K562 (cell line): ENCODE data around the gene PCGF6. TPM values are rescaled to one million over a fixed set of nuclear protein-coding genes. Genes with fewer than 3 reads are reported as not detected.

Source experiments
- ATAC-seq: fragments of 200-7000 bp; cut with Tn5 transposase; 3 replicates; pipeline ENCODE4 v1.9.1; 2020; ENCODE audit warnings: moderate library complexity
- BruUV-seq: library from RNA; stranded (reverse); fragments of 400-500 nt; replicated peaks from 2 replicates; lab custom pipeline; 2021; lab: Mats Ljungman, UMichigan
- CTCF ChIA-PET: fragments of 300-600 bp; formaldehyde crosslinking; extraction: SDS; loops from one replicate; lab custom pipeline; 2021; ENCODE audit warnings: low intra/inter-chr PET ratio; lab: Yijun Ruan, JAX
- POLR2A ChIA-PET: fragments of 300-600, 350-650 bp; sonication (Branson Sonifier 250); formaldehyde crosslinking; extraction: SDS; loops from one replicate; lab custom pipeline; 2021; ENCODE audit warnings: antibody characterized with exemption, inconsistent platforms; lab: Yijun Ruan, JAX
- DNase-seq, 4 experiments: peaks; one replicate each; pipeline versions ENCODE4 v3.0.0 to v3.0.0-alpha.2; 2011 to 2018; ENCODE audit warnings: low spot score in 3 of 4, mixed read lengths in 3 of 4; ENCODE audit errors: extremely low read depth in 1 of 4
- FAIRE-seq: peaks from 2 replicates; lab custom pipeline; 2011; peaks lifted over from hg19 to GRCh38; lab: Jason Lieb, UNC
- H2AFZ ChIP-seq: 2 replicates; pipeline ENCODE4 v1.6.0; 2011; ENCODE audit warnings: low read depth, low read length, control low read depth, inconsistent platforms
- H3K27ac ChIP-seq: fragments of 200-600 bp; 3 replicates; pipeline ENCODE4 v1.8.0; 2011; ENCODE audit warnings: low read depth, mild to moderate bottlenecking, control low read depth, inconsistent platforms, low read length, moderate library complexity, mixed read lengths; ENCODE audit errors: extremely low read depth
- H3K27me3 ChIP-seq, 2 experiments: fragments of 300-600 bp in 1 of 2; 2 replicates in 1 of 2; 3 replicates in 1 of 2; pipeline versions ENCODE4 v1.6.0 to v1.8.0; 2011; ENCODE audit warnings: inconsistent platforms in 2 of 2, low read length in 2 of 2, mild to moderate bottlenecking in 1 of 2, mixed read lengths in 1 of 2, moderate library complexity in 1 of 2; ENCODE audit not compliant: control insufficient read depth in 2 of 2, insufficient read depth in 2 of 2
- H3K36me3 ChIP-seq: fragments of 300-600 bp; 3 replicates; pipeline ENCODE4 v1.8.0; 2011; ENCODE audit warnings: mild to moderate bottlenecking, low read length, inconsistent platforms; ENCODE audit not compliant: control insufficient read depth, insufficient read depth
- H3K4me1 ChIP-seq, 2 experiments: fragments of 200-600 bp in 1 of 2; replicated peaks in 1 of 2; 2 replicates in 1 of 2; 3 replicates in 1 of 2; pipeline versions ENCODE4 v1.5.1 to v1.8.0; 2011; ENCODE audit warnings: inconsistent platforms in 2 of 2, low read length in 2 of 2, mild to moderate bottlenecking in 1 of 2, mixed read lengths in 1 of 2, moderate library complexity in 1 of 2; ENCODE audit not compliant: control insufficient read depth in 2 of 2, insufficient read depth in 2 of 2
- H3K4me2 ChIP-seq: 2 replicates; pipeline ENCODE4 v1.6.1; 2011; ENCODE audit warnings: low read length, control low read depth, inconsistent platforms, mixed read lengths; ENCODE audit not compliant: insufficient read depth
- H3K4me3 ChIP-seq: fragments of 200-600 bp; sonication (generic), shearing (Covaris generic); 2 replicates; pipeline ENCODE4 v1.5.1; 2016; ENCODE audit warnings: control low read depth, inconsistent platforms
- H3K79me2 ChIP-seq: fragments of 200-600 bp; 3 replicates; pipeline ENCODE4 v1.8.0; 2011; ENCODE audit warnings: low read length, inconsistent platforms; ENCODE audit not compliant: control insufficient read depth, insufficient read depth
- H3K9ac ChIP-seq, 2 experiments: 2 replicates each; pipeline versions ENCODE4 v1.6.0 to v1.6.1; 2011; ENCODE audit warnings: low read depth in 2 of 2, low read length in 2 of 2, control low read depth in 1 of 2, inconsistent platforms in 1 of 2, mild to moderate bottlenecking in 1 of 2, mixed read lengths in 1 of 2; ENCODE audit not compliant: insufficient read depth in 1 of 2
- H3K9me1 ChIP-seq: one replicate; pipeline ENCODE4 v1.6.0; 2011; ENCODE audit warnings: inconsistent platforms, mild to moderate bottlenecking, low read length, moderate library complexity; ENCODE audit not compliant: control insufficient read depth, insufficient read depth
- H3K9me3 ChIP-seq: replicated peaks from 2 replicates; pipeline ENCODE4 v1.5.1; 2011; ENCODE audit warnings: low read depth, low read length, inconsistent platforms; ENCODE audit not compliant: control insufficient read depth, insufficient read depth
- H4K20me1 ChIP-seq: replicated peaks from 2 replicates; pipeline ENCODE4 v1.6.1; 2011; ENCODE audit warnings: low read length, inconsistent platforms, mixed read lengths; ENCODE audit not compliant: control insufficient read depth, insufficient read depth
- WGBS: fragments of 100-300 bp; shearing (Covaris generic); methylation state at CpG from one replicate; pipeline ENCODE4 v1.1.6; 2016; ENCODE audit warnings: low coverage, mixed read lengths; ENCODE audit not compliant: insufficient coverage; ENCODE audit errors: missing lambda C conversion rate; 5-methylcytosine and 5-hydroxymethylcytosine counted together
- in situ Hi-C: fragments of 300-500 bp; cut with MboI; formaldehyde crosslinking; loops from 4 replicates; pipeline ENCODE4 v1.15.0; 2018; ENCODE audit warnings: inconsistent platforms, mixed read lengths
- intact Hi-C: fragments of 100-400 bp; cut with micrococcal nuclease; formaldehyde crosslinking; loops from 2 replicates; pipeline ENCODE4 v1.14.2; 2022
- polyA plus RNA-seq, 8 experiments: library from polyadenylated mRNA; depleted of rRNA in 4 of 8; stranded (reverse) in 5 of 8; unstranded in 3 of 8; fragments of >200 nt; fragmentation: Nextera tagmentation in 2 of 8; fragmentation: Illumina TruSeq in 1 of 8; extraction: Ambion mirVana in 2 of 8; extraction: Trizol in 1 of 8; gene quantifications; 2 replicates each; pipeline versions ENCODE4 v1.2.1 to v1.2.3, GENCODE V29; 2011 to 2014; ENCODE audit warnings: inconsistent platforms in 1 of 8, missing spikeins in 1 of 8
- total RNA-seq, 7 experiments: library from RNA; depleted of rRNA in 6 of 7; stranded (reverse); fragments of >200 nt in 6 of 7; fragmentation: Illumina TruSeq in 2 of 7; extraction: Trizol in 2 of 7; gene quantifications; 2 replicates each; pipeline versions ENCODE4 v1.2.1 to v1.2.3, GENCODE V29; 2011 to 2021; ENCODE audit warnings: low replicate concordance in 1 of 7
- TF ChIP-seq, protein P1 (sequence below), 2 experiments: fragments of 450-650 bp in 1 of 2; sonication (generic) in 1 of 2; formaldehyde crosslinking in 1 of 2; IDR thresholded peaks; 2 replicates each; pipeline versions ENCODE4 v1.7.1 to v1.9.0; 2016 to 2022; ENCODE audit warnings: inconsistent platforms in 1 of 2, mild to moderate bottlenecking in 1 of 2, missing genetic modification reagents in 1 of 2
- TF ChIP-seq, protein P2 (sequence below): fragments of 200-800 bp; sonication (Bioruptor generic); IDR thresholded peaks from 2 replicates; pipeline ENCODE4 v1.6.1; 2017; ENCODE audit warnings: missing genetic modification characterization, missing compliant biosample characterization

PCGF6 gene
- total and polyA plus RNA-seq, 9 of the 15 experiments (the other 6 are each of a cell fraction or from before 2014, with no cell fraction given): 8.4 to 24.6 (median 20.6) TPM

DNA sequence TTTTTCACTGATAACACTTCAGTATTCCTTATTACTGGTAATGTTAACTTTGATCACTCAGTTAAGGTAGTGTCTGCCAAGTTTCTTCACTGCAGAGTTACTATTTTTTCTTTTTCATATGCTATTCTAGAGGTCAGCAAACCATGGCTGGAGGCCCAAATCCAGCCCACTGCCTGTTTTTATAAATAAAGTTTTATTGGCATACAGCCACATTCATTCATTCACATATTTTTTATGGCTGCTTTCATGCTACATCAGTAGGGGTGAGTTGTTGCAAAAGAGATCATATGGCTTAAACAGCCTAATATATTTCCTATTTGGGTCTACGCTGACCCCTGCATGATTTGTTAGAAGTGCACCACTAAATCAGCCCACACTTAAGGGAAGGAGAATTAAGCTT is 94.3 kb downstream of the PCGF6 start:
- 23% methylated on average over 1 of the region's 1 CpG for WGBS
- Histone ChIP-seq H3K9me3 (no peaks in the 10 kb centered on the region), H3K4me3 (no peak overlapping the region), H4K20me1 (no peaks in the 10 kb centered on the region), H2AFZ (no peak overlapping the region), H3K9ac (no peak overlapping the region), H3K4me2 (no peak overlapping the region), H3K4me1 (peaks cover 0 to 4% of the 10 kb centered on the region in 2 experiments; a peak in 3 of 5 replicates), H3K9me1 (no peaks in the 10 kb centered on the region), H3K27me3 (no peaks in the 10 kb centered on the region), H3K36me3 (no peaks in the 10 kb centered on the region), H3K79me2 (no peaks in the 10 kb centered on the region), H3K27ac (no peak overlapping the region)
- ChIA-PET CTCF (no interaction called here), POLR2A (interaction anchor here (0.7 kb wide), 2 partner anchors 327 to 336 kb away, joined by 3 read pairs; no protein-coding TSS in a partner anchor)
- intact Hi-C loops: no loop called here
- DNase-seq (no peak), ATAC-seq (no peak), FAIRE-seq (no peak)
- in situ Hi-C loops: no loop called here
- TF ChIP-seq, protein P1, sequence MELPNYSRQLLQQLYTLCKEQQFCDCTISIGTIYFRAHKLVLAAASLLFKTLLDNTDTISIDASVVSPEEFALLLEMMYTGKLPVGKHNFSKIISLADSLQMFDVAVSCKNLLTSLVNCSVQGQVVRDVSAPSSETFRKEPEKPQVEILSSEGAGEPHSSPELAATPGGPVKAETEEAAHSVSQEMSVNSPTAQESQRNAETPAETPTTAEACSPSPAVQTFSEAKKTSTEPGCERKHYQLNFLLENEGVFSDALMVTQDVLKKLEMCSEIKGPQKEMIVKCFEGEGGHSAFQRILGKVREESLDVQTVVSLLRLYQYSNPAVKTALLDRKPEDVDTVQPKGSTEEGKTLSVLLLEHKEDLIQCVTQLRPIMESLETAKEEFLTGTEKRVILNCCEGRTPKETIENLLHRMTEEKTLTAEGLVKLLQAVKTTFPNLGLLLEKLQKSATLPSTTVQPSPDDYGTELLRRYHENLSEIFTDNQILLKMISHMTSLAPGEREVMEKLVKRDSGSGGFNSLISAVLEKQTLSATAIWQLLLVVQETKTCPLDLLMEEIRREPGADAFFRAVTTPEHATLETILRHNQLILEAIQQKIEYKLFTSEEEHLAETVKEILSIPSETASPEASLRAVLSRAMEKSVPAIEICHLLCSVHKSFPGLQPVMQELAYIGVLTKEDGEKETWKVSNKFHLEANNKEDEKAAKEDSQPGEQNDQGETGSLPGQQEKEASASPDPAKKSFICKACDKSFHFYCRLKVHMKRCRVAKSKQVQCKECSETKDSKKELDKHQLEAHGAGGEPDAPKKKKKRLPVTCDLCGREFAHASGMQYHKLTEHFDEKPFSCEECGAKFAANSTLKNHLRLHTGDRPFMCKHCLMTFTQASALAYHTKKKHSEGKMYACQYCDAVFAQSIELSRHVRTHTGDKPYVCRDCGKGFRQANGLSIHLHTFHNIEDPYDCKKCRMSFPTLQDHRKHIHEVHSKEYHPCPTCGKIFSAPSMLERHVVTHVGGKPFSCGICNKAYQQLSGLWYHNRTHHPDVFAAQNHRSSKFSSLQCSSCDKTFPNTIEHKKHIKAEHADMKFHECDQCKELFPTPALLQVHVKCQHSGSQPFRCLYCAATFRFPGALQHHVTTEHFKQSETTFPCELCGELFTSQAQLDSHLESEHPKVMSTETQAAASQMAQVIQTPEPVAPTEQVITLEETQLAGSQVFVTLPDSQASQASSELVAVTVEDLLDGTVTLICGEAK (IDR thresholded peaks at IDR 0.05): peak; percentile 86
- TF ChIP-seq, protein P1 (CRISPR knock-in tag; IDR thresholded peaks at IDR 0.05): peak; percentile 69
- TF ChIP-seq, protein P2, sequence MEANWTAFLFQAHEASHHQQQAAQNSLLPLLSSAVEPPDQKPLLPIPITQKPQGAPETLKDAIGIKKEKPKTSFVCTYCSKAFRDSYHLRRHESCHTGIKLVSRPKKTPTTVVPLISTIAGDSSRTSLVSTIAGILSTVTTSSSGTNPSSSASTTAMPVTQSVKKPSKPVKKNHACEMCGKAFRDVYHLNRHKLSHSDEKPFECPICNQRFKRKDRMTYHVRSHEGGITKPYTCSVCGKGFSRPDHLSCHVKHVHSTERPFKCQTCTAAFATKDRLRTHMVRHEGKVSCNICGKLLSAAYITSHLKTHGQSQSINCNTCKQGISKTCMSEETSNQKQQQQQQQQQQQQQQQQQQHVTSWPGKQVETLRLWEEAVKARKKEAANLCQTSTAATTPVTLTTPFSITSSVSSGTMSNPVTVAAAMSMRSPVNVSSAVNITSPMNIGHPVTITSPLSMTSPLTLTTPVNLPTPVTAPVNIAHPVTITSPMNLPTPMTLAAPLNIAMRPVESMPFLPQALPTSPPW: no peak
- no TSS peak for BruUV-seq
